GM18511 (cell line): ENCODE data around the gene ENTREP1.
"Not testable (repeated sequence)": the region's sequence is repeated elsewhere in the genome, so short reads cannot be mapped to it uniquely, and the experiment has no call there.

Experiments used
- ATAC-seq: cut with Tn5 transposase; IDR thresholded peaks from one replicate; pipeline ENCODE4 v1.9.1; 2021; ENCODE audit warnings: mild to moderate bottlenecking, moderate library complexity; ENCODE audit not compliant: unreplicated experiment

ENTREP1 gene

GRCh38 chr9:69324549-69325401 is at the start of gene ENTREP1:
Gene ENTREP1 (plus strand): TSS chr9:69325215. CDS start chr9:69325310, 95 bp downstream.
- peak; percentile 71 for ATAC-seq

GRCh38 chr9:69276775-69277174 is 48.2 kb upstream of the ENTREP1 start:
- ATAC-seq, result no peak

GRCh38 chr9:69279084-69279731 is 45.8 kb upstream of the ENTREP1 start:
- ATAC-seq, result no peak

GRCh38 chr9:69279733-69280132 is 45.3 kb upstream of the ENTREP1 start:
- ATAC-seq, result no peak

GRCh38 chr9:69283003-69283402 is 42.0 kb upstream of the ENTREP1 start:
- no peak for ATAC-seq

- no peak for ATAC-seq
Observed at GRCh38 chr9:69292078-69292477, 32.9 kb upstream of the ENTREP1 start.

GRCh38 chr9:69293156-69293555 is 31.9 kb upstream of the ENTREP1 start:
- ATAC-seq, result no peak

- no peak for ATAC-seq
Observed at GRCh38 chr9:69295872-69296552, 29.0 kb upstream of the ENTREP1 start.

GRCh38 chr9:69297300-69297980 is 27.6 kb upstream of the ENTREP1 start:
- no peak for ATAC-seq

- no peak for ATAC-seq
Observed at GRCh38 chr9:69299315-69299714, 25.7 kb upstream of the ENTREP1 start.

GRCh38 chr9:69299826-69300225 is 25.2 kb upstream of the ENTREP1 start:
- no peak for ATAC-seq

GRCh38 chr9:69303331-69303730 is 21.7 kb upstream of the ENTREP1 start:
- ATAC-seq, result no peak

- not testable (repeated sequence) for ATAC-seq
Observed at GRCh38 chr9:69306895-69307445, 18.0 kb upstream of the ENTREP1 start.

- ATAC-seq, result no peak
Observed at GRCh38 chr9:69307446-69308205, 17.4 kb upstream of the ENTREP1 start.

GRCh38 chr9:69308206-69308931 is 16.6 kb upstream of the ENTREP1 start:
- ATAC-seq, result no peak

- ATAC-seq, result no peak
Observed at GRCh38 chr9:69313175-69313574, 11.8 kb upstream of the ENTREP1 start.

- no peak for ATAC-seq
Observed at GRCh38 chr9:69314547-69314946, 10.5 kb upstream of the ENTREP1 start.

- ATAC-seq, result no peak
Observed at GRCh38 chr9:69317081-69317480, 7.9 kb upstream of the ENTREP1 start.

GRCh38 chr9:69317894-69318293 is 7.1 kb upstream of the ENTREP1 start:
- ATAC-seq, result peak; percentile 96
